Activated CD8-positive, alpha-beta memory T cell treated with anti-CD3 and anti-CD28 coated beads for 1 hour (primary cell): ENCODE data around the gene CORO2B.
"Not testable (repeated sequence)": the region's sequence is repeated elsewhere in the genome, so short reads cannot be mapped to it uniquely, and the experiment has no call there.

Source experiments
- DNase-seq, 2 donors: peaks; one replicate each; pipeline ENCODE4 v3.0.0-alpha.2; 2020; ENCODE audit warnings: low read depth in 1 of 2; ENCODE audit errors: extremely low read depth in 1 of 2

The CORO2B gene

DNA sequence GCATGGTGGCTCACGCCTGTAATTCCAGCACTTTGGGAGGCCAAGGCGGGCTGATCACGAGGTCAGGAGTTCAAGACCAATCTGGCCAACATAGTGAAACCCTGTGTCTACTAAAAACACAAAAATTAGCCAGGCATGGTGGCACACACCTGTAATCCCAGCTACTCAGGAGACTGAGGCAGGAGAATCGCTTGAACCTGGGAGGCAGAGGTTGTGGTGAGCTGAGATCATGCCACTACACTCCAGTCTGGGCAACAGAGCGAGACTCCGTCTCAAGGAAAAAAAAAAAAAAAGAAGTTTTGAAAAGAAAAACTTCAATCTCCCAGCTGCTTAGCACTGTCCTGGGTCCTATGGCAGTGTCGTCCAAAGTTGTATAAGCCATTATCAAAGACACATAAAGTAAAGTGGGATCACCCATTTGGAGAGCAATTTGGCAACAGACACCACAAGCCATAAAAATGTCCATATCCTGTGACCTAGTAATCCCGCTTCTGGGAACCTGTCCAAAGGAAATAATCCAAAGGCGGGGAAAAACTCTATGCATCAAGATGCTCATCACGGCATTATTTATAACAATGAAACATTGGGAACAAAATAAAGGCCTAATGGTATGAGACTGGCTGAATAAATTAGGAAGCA lies 26.2 kb downstream of the CORO2B start:
- not testable (repeated sequence) for DNase-seq

DNA sequence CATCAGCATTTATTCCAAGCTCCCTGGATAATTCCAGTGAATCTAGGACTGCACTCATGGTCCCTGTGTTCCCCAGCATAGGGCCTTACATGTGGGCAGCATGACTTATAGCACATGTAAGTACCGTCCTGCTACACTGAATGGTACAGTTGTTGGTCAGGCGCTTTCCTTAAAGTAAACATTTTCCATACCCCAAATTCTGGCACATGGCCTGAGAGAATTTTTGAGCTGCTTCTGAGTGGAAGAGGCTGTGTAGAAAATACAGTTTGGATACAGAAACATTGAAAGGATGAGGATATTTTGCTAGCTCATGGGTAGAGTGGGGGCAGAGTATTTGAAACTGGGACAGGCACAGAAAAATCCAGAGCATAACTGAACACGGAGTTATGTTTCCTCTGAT lies 27.6 kb downstream of the CORO2B start:
- no peak for DNase-seq

- DNase-seq, result no peak
Measured at GRCh38 chr15:68608206-68608843, 29.5 kb downstream of the CORO2B start.

- DNase-seq, result no peak
Measured at GRCh38 chr15:68608844-68609232, 30.0 kb downstream of the CORO2B start.

GRCh38 chr15:68609629-68610028 lies 30.8 kb downstream of the CORO2B start:
- DNase-seq, result no peak

DNA sequence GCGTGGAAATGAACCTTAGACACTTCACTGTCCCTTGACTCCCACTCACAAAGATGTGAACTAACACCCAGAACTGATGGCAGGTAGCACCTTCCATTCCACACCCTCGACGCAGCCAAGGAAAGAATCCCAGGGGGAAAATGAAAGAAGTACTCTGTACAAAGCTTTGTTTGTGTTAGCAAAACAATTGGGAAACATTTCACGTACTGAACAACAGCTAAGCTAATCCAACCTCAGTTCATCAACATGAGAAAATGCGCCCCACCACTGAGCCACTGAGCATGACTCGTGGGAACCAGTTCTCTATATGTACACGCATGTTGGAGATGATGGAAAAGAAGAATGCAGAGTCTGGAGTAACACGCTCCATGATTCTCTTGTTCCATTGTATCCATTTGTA lies 32.0 kb downstream of the CORO2B start:
- DNase-seq, result no peak

DNA sequence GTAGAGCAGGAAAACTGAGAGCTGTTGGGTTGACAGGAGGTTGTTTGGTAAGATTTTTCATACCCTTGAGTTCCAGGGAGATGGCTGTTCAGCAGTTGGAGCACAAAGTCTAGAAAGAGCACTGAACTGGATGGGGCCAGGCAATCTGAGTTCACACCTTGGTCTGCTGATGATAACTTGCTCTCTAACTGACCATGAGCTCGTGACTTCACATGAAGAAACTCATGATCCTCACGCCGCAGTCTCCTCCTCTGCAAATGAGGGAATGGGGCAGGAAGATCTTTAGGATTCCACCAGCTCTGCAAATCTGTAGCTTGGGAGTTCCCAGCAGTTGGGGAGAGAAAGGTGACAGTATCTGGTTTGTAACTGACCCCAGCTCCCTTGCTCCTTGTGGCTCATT lies 33.7 kb downstream of the CORO2B start:
- DNase-seq, result no peak

DNA sequence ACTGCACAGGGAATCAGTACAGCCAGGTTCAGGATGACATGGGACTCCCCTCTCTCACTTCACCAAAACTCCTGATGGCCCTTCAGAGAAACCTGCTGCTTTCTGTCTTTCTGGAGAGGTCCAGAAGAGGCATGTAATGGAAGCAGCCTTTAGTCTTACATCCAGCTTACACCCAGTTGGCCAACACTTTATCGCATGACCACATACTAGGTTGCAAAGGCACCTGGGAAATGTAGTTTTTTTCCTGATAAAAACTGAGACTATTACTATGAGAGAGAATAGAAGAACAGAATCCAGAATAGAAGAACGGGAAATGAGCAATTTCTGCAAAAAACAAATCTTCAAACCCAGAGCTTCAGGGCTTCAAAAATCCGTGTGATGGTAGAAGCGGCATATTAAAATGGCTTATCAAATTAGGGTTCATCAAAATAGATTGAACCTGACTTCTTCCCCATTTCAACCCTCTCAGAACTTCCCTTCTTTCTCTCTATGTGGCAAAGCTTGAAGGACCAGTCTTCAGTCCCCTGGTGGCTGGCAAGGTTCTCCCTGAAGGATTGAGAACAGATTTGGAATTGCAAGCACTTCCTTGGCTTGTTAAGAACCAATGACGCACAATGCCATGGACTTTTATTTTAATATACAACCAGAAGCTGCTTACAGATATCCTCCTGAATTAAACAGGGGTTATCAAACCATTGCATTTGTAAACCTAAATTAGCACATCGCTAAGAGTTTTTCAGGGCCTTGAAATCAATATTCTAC lies 34.4 kb downstream of the CORO2B start:
- no peak for DNase-seq

- DNase-seq, result no peak
Measured at GRCh38 chr15:68614286-68615035, 35.7 kb downstream of the CORO2B start.

GRCh38 chr15:68615301-68615700 lies 36.5 kb downstream of the CORO2B start:
- no peak for DNase-seq

GRCh38 chr15:68615811-68616210 lies 37.0 kb downstream of the CORO2B start:
- DNase-seq, result no peak

DNA sequence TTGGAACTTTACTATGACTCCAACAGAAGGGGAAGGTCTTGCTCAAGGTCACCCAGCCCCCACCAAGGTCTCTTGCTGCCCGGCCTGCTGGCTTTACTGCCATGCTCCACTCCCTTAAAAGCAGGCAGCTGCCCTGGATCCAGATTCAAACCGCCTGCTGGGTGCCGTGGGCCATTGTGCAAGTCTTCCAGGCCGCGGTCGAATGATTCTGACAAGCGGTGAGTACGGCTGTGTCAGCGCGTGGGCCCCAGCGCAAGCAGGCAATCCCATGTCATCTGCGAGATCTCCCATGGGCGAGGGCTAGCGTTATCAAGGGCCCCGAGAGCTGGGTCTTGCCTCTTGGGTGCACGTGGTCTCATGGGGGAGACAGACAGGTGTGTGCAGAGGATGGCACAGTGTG lies 37.6 kb downstream of the CORO2B start:
- DNase-seq, result no peak

DNA sequence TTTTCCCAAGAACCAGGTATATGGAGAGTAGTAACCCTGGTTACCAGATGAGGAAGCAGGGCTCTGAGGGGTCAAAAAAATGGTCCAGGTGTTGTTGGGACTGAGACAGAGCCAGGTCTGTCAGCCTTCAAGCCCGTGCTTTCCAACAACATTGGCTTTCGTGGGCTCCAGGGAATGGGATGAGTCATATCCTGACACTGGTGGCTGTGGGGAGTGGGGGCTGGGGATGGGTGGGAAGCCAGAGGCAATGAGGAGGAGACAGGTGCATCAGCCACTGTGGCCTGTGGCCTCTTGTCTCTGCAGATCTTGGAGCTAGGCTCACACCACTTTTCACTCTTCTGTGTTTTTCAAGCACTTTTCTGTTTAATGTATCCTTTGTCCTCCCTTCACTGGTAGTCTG lies 38.2 kb downstream of the CORO2B start:
- no peak for DNase-seq

- DNase-seq, result no peak
Measured at GRCh38 chr15:68617777-68618176, 39.0 kb downstream of the CORO2B start.

- no peak for DNase-seq
Measured at GRCh38 chr15:68618394-68618793, 39.6 kb downstream of the CORO2B start.

DNA sequence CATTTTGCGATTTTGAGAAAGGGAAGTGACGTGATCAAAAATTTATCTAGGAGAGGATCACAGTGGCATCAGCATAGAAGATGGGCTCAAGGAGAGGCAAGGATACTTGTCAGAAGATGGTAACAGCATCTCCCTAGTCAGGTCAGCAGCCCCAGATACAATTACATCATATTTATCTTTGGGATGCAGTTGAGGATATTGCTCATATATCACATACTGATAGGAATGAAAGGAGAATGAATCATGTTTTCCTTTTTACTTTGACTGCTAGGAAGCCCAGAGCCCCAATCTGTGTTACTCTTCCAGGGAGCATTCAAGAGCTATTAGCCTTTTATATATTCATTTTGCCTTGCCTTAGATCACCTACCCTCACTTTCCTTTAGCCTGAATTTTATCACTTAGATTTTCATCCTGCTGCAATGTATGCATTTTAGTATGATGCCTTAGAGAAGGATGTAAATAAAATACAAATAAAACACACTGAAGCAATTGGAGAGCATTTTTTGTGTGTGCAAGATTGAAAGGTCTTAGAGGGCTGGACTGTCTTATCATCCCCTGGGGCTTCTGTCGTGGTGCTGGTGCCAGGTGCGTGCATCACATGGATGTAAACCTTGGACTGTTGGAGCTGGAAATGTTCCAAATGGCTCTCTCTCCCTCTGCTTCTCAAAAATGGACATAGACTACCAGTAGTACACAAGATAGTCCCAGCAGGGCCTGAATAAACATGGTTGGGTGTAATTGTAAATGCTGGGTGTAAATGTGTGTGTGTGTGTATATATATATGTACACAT lies 40.3 kb downstream of the CORO2B start:
- no peak for DNase-seq

DNA sequence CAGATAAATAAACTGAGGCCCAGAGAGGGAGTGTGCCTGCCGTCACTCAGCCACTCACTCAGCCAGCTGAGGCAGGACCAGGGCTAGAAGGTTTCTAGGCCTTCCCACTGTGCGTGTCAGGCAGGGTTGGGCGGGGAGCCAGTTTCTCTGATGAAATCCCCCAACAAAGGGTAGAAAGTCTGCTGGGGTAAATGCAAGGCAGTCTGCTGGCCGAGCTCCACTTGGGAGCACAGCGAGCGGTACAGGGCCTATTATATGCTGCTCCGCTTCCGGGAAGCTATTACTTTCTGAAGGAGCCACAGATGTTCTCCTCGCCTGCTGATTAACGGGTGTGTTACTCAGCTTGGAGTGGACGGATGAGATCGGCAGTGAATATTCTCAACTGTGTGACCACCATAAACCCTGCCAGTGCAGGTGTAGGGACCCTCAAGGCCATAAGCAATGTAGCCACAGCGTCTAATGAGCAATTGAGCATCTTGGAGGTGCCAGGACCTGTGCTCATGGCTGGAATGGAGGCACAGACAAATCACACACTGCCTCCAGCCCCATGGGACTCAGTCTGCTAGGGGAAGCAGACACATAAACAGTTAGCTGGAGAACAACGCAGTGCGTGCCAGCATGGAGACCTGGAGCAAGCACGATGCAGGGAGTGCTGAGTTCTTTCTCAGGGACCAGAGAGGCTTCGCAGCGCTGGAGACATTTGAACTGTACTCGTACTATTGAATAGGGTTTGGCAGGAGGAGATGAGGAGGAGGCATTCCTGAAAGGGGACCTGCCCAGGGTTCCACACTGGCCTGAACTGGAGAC lies 42.1 kb downstream of the CORO2B start:
- DNase-seq, result no peak

DNA sequence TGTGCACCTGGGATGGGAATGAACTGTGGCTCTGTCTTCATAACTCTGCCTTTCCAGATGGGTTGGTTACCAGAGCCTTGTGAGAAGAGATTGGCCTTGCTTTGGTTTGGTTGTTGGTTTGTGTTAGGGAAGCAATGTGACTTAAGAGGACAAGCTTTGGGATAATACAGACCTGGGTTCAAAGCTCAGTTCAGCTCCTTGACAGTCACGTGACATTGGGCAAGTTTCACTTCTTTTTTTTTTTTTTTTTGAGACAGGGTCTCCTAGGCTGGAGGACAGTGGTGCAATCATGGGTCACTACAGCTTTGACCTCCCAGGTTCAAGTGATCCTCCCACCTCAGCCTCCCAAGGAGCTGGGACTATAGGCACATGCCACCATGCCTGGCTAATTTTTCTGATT lies 42.7 kb downstream of the CORO2B start:
- DNase-seq, result no peak

DNA sequence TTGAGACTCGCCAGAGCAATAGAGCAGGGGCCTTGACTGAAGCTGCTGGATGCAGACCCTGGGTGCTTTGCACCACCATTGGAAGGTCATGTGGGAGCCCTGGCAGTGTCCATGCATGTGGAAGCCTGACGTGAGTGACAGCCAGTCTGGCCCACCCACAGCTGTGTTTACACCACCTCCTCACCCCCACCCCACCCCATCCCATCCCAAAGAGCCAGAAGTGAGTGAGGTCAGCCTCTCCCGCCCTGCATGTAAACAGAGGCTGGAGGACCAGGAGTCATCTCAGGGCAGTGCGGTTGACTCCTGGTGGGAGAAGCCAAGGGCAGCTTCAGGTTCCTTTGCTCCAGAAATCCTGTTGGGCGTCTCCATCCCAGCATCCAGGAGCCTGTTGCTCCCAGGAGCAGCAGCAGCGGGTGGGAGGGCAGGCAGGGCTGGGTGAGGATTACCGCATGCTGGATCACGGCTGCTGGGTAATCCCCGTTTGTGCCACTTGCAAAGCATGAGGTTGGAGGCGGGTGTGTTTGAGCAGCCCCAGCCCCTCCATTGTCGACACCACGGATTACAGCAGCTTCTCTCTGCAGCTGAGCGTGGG lies 44.6 kb downstream of the CORO2B start:
- DNase-seq, result no peak

GRCh38 chr15:68625853-68626252 lies 47.1 kb downstream of the CORO2B start:
- no peak for DNase-seq
